NCI-H1930 (cell line): Measurements from ENCODE around the gene RAB11FIP4.

Experiments used
- DNase-seq, 2 experiments: peaks; one replicate each; lab custom pipeline; 2025; lab: John Stamatoyannopoulos, UW

The RAB11FIP4 gene

GRCh38 chr17:31405890-31406371 is 14.5 kb downstream of the RAB11FIP4 start:
- DNase-seq: no peak

DNA sequence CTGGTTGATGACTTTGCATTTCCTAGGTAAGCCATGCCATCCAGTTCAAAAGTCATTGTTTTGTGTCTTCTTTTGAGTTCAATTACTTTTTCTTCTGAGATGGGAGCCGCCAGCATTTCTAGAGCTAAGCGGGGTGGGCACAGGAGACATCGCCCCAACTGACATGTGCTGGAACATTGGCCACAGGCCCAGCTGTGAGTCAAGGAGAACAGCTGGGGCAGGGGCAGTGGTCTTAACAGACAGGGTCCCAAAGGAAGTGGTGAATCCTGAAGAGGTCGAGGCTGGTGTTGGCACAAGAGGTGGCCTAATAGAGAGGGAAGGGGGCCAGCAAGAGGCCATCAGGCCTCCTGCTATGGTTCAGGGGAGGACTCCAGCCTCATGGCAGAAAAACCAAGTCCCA is 17.1 kb downstream of the RAB11FIP4 start:
- DNase-seq: no peak

GRCh38 chr17:31411707-31412285 is 20.3 kb downstream of the RAB11FIP4 start:
- no peak for DNase-seq

DNA sequence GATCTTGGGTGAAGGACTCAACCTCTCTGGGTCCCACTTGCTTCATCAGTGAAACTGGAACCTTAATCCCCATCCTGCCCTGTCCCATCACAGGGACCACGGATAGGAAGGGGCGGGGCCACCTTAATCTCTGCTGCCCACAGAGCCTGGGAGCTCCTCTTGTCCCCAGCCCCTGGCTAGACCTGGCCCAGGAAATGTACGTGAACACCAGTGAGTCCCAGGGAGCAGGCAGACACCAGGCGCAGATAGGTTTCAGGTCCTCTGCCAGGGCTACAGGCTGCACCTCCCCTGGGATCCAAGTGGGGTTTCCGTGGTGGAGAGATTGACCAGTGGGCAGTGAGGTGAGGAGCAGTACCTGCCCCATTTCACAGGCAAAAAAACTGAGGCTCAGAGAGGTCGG is 21.0 kb downstream of the RAB11FIP4 start:
- no peak for DNase-seq

GRCh38 chr17:31413081-31413799 is 21.8 kb downstream of the RAB11FIP4 start:
- DNase-seq: no peak

DNA sequence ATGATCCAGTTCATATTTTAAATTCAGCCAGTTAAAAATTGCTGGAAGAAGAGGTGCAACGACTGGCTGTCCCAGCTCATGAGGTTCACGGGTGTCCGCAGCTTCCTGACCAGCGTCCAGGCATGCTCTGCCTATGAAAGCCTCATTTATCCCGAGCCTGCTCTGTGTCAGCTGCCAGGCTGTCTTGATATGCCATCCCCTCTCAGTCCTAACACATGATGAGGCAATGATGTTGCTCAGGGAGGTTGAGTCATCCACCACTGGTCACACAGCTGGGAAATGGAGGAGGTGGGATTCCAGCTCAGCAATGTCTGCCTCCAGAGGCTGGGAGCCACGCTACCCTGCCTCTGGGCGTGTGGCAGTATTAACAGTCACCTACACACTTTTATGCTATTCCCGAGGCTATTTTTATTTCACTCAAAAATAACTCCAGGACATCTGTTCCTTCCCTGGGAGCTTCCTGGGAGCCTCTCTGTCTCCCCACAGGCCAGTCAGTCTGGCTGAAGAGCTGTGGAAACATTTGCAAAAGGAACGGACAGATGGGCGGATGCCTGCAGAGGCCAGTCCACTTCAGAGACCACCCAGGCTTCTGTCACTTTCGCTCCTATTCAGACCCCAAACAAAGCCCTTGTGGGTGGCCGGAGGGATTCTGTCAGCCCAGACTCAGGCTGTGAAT is 22.5 kb downstream of the RAB11FIP4 start:
- DNase-seq: no peak

DNA sequence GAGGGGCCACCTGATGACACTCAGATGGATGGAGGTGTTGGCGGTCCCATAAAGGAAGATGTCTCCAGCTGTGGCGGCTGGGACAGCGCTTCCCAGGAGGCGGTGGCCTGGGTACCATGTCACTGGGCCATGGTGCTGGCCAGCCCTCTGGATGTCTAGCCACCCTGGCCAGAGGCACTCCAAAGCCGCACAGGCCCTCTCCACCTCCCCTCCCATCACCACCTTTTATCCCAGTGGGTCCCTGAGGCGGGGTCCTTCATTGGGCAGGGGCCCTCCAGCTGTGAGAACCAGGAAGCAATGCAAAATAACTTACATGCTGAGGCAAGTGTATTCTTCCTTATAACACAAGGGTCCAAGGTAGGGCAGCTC is 23.1 kb downstream of the RAB11FIP4 start:
- no peak for DNase-seq

DNA sequence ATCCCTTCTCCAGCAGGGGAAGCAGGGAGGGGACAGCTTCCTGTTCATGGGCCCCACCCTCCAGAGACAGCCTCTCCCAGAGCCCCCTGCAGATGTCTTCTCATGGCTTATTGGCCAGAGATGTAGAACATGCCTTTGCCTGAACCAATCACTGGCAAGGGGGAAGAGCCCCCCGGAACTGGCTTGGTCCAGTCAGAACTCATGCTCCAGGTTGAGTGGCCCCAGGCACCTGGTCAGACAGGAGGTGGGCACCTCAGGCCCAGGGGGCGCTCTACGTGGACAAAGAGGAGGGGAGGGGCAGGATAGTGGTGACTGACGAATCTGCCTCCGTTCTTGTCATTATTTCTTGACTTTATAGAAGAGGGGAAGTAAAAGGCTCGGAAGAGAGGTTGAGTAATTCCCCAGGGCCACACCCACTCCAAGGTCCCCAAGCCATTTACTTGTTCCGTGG is 23.6 kb downstream of the RAB11FIP4 start:
- no peak for DNase-seq

DNA sequence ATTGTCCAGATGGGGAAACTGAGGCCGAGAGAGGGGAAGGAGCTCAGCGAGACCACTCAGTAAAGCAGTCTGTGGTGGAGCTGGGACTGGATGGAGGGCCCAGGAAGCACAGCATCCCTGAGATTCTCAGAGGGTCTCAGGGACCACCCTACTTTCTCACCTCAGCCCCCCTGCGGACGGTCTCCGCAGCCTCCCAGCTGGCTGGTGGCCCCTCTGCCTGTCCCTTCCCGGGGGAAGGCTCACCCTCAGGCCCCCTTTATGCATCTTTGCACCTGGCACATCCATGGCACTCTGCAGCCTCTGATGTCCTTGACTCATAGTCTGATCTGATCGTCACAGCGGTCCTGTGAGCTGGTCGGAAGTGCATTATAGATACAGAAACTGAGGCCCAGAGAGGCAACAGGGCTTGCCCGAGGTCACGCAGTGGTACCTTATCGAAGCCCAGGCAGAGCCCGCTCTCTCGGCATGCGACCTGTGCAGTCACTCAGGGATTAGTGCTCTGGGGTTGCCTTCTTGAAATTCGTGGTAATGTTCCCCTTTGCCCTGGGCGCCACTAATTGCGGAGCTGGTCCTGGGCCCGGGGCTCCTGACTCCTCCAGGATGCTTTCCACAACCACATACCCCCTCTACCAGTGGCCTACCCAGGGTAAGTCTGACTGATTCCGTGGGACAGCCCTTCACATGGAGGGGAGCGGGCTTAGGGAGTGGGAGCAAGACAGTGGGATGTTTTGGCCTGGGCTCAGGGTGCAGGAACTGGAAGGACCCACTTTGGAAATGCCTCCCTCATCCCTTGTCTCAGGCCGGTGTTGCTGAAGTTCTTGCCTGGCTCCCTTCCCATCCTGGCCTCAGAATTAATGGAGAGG is 24.4 kb downstream of the RAB11FIP4 start:
- no peak for DNase-seq

DNA sequence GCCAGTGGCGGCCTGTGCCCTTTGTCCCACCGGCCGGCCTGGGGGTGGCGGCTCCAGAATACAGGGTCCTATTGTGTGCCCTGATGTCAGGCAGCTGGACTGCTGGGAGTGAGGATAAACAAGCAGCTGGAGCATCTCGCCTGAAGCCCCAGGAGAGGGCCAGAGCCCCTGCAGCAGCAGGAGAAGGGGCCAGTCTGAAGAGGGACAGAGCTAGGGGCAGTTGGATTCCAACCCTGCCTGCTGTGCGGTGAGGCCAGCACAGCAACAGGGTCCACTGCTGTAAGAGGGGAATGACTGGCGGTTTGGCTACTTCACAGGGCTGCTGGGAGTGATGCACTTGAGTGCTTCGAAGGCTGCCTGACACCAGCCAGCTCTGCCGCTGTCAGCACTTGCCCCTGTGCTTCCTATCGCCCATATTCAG is 25.0 kb downstream of the RAB11FIP4 start:
- no peak for DNase-seq

DNA sequence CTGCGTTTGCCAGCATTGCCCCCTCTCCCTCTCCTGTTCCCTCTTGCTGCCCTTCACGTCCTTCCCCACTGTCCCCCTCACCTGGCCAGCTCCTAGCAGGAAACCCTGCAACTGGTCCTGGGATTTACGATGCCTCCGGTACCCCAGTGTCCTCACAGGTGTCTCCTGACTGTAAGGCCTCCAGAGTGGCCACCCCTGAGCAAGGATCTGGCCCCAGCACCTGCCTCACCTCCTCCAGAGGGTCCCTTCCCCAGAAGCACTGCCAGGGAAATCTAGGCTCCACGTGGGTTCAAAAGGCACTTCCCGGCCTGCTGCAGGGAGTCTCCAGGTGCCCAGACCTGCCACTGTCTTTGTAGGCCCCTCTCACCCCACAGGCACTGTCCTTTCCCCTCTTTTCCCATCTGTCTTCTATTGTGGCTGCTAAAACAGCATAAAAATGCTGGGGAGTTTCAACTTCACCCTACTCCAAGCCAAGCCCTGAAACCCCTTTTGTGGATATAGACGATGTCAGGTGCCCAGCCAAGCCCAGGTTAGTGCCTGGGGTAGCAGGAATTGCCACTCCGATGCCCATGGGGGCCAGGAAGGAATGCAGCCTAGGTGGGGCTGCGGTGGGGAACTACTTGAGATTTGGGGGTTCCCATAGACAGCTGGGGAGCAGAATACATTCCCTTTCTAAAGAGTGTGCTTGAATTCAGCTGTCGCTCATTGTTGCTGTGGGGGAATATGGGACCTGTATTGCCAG is 25.7 kb downstream of the RAB11FIP4 start:
- no peak for DNase-seq

DNA sequence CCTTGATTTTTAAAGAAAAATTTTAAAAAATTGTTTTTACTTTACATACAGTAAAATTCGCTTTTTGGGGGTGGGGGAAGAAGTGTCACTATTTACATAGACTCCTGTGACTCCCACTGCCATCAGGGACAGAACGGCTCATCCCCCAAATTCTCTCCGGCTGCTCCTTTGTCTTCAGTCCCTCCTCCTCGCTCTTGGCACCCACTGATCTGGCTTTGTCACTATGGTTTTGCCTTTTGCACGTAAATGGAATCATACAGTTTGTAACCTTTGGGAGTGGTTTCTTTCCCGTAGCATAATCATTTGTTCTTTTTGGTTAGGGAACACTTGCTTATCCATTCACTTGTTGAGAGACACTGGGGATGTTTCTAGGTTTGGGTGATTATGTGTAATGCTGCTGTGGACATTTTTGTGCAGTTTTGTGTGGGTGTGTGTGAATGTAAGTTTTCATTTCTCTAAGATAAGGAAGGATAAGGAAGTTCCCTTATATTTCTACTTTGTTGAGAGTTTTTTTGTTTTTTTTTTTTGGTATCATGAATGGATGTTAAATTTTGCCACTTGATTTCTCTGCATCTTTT is 27.4 kb downstream of the RAB11FIP4 start:
- no peak for DNase-seq

DNA sequence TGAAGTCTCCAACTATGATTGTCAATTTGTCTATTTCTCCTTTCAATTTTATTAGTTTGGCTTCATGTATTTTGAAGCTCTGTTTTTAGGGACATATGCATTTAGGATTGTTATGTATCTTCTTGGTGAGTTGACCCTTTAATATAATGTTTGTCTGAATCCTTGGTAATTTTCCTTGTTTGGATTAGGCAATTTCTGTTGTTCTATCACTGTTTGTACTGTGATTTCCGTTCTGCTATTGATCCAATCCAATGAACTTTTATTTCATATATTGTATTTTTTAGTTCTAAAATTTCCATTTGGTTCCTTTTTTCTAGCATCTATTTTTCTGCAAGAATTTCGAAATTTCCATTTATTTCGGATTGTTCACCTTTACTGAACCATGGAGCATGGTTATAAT is 31.0 kb downstream of the RAB11FIP4 start:
- no peak for DNase-seq

GRCh38 chr17:31424944-31425281 is 33.4 kb downstream of the RAB11FIP4 start:
- DNase-seq: no peak

DNA sequence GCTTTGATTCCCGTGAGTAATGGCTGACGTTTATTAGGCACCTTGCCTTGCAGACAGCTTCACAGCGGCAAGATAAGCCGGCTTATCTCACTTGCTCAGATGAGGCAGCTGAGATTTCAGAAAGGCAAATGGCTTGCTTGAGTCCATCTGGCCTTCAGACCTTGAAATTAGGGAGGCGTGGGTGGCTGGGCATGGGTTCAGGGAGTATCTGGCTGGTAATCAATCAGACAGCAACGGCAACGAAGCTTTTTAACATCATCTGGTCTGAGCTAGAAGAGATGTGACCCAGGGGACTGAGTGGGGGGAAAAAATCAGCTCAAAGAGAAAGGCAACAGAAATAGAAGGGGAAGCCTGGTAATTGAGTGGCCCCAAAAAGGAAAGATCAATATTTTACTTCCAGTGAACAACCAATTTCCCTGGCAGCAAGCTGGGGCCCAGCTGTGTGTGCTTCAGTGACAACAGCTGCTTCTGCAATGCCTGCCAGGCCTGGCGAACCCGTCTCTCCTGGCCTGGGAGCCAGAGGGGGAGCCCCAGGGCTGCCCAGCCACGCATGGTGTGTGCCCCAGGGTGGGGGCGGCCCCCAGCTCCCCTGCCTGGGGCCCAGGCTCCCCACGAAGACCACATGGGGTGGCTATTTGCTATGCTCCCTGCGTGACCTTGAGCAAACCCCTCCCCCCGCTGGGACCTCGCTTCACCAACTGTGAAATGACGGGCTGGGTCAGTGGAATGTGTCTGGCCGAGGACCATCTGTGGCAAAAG is 34.0 kb downstream of the RAB11FIP4 start:
- DNase-seq: no peak

GRCh38 chr17:31427684-31428083 is 36.2 kb downstream of the RAB11FIP4 start:
- no peak for DNase-seq

DNA sequence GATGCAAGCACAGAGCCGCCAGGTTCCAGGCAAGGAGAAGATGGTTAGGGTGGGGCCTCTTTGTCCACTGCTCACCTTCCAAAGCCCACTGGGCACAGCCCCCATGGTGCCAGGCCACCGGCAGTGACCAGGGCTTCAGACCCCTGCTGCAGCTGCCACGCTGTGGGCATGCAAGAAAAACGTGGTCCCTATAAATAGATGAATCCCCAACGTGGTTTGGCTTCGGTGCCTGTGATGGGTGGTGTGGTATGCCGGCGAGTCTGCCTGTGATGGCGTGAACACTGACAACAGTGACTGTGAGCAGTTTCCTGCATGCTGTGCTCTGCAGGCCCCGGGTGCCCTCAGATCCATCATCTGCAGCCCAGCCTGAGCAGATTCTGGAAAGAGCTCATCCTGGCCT is 36.6 kb downstream of the RAB11FIP4 start:
- DNase-seq: no peak

DNA sequence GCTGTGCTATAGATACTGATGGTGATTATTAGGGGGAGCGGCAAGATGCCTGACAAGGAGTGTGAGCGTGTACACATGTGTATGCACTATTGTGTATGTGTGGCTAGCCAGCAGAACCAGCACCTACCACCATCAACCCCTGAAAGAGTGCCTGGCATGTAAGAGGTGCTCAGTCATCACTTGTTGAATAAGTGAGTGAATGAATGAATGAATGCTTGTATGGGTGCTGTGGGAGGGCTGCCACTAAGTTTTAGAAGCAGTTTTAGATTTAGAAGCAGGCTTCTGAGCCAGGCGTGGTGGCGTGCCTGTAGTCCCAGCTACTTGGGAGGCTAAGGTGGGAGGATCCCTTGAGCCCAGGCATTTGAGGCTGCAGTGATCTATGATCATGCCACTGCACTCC is 37.0 kb downstream of the RAB11FIP4 start:
- DNase-seq: no peak

GRCh38 chr17:31431098-31431851 is 39.8 kb downstream of the RAB11FIP4 start:
- no peak for DNase-seq
